22Rv1 (cell line): Measurements from ENCODE around the gene FAM131A.

Experiments
- H3K27ac ChIP-seq: fragments of 450-650 bp; 2 replicates; pipeline ENCODE4 v1.5.1; 2017
- CTCF ChIP-seq: fragments of 450-650 bp; IDR thresholded peaks from 2 replicates; pipeline ENCODE4 v1.5.1; 2017; ENCODE audit warnings: mild to moderate bottlenecking
- ZFX ChIP-seq: fragments of 450-650 bp; IDR thresholded peaks from 2 replicates; pipeline ENCODE4 v1.6.1; 2017; ENCODE audit warnings: antibody characterized with exemption, borderline replicate concordance

Gene FAM131A

GRCh38 chr3:184384342-184384741 lies 46.9 kb downstream of the FAM131A start:
- H3K27ac ChIP-seq = no peak overlapping the region
- TF ChIP-seq ZFX = no peak
- no peak for TF ChIP-seq CTCF

GRCh38 chr3:184384856-184385422 lies 47.5 kb downstream of the FAM131A start:
- TF ChIP-seq ZFX = no peak
- TF ChIP-seq CTCF = no peak
- H3K27ac ChIP-seq = no peak overlapping the region

GRCh38 chr3:184386047-184386806 lies 48.8 kb downstream of the FAM131A start:
- H3K27ac ChIP-seq = no peak overlapping the region
- TF ChIP-seq ZFX (no peak), CTCF (no peak)

GRCh38 chr3:184387174-184387714 lies 49.8 kb downstream of the FAM131A start:
- TF ChIP-seq CTCF (no peak), ZFX (no peak)

GRCh38 chr3:184388164-184388935 lies 51.0 kb downstream of the FAM131A start:
- no peak for TF ChIP-seq CTCF
- no peak for TF ChIP-seq ZFX
- no peak overlapping the region for H3K27ac ChIP-seq

More at GRCh38 chr3:184387174-184387714, 49.8 kb downstream of the FAM131A start:
- H3K27ac ChIP-seq = no peak overlapping the region

- TF ChIP-seq ZFX (no peak), CTCF (no peak)
Measured at GRCh38 chr3:184388936-184389230, 51.5 kb downstream of the FAM131A start.

More at GRCh38 chr3:184388936-184389230, 51.5 kb downstream of the FAM131A start:
- H3K27ac ChIP-seq = no peak overlapping the region
